ENCODE measurements around the gene NF2.

Gene NF2

DNA sequence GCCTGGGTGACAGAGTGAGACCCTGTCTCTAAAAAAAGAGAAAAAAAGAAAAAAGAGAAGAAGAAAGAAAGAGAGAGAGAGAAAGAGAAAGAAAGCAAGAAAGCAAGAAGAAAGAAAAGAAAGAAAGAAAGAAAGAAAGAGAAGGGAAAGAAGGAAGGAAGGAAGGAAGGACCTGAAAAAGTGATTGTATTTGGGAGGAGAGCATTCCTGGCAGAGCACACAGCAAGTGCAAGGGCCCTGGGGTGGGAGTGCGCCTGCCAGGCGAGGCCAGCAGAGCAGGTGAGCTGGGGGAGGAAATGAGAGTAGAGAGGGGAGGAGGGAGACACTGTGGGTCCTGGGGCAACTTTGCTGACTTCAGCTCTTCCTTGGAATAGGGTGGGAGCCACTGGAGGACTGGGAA lies 108.7 kb downstream of the NF2 start:
- Mint-ChIP-seq H3K4me1 (no peaks in the 10 kb centered on the region), H3K9me3 (no peaks in the 10 kb centered on the region), H3K36me3 (peaks cover 2% of the 10 kb centered on the region), H3K4me3 (no peak overlapping the region), H3K27me3 (peaks cover 9% of the 10 kb centered on the region), H3K27ac (no peak overlapping the region)

- peaks cover 2% of the 10 kb centered on the region for H3K36me3 Mint-ChIP-seq
- no peak overlapping the region for H3K27ac Mint-ChIP-seq
- peaks cover 16% of the 10 kb centered on the region for H3K27me3 Mint-ChIP-seq
- H3K4me1 Mint-ChIP-seq = no peaks in the 10 kb centered on the region
- no peaks in the 10 kb centered on the region for H3K9me3 Mint-ChIP-seq
- H3K4me3 Mint-ChIP-seq = no peak overlapping the region
Measured at GRCh38 chr22:29713156-29713727, 109.8 kb downstream of the NF2 start.

GRCh38 chr22:29715240-29715639 lies 111.8 kb downstream of the NF2 start:
- Mint-ChIP-seq H3K27ac (no peak overlapping the region), H3K4me3 (no peak overlapping the region), H3K27me3 (peaks cover 28% of the 10 kb centered on the region), H3K9me3 (no peaks in the 10 kb centered on the region), H3K36me3 (peaks cover 2% of the 10 kb centered on the region), H3K4me1 (no peaks in the 10 kb centered on the region)

DNA sequence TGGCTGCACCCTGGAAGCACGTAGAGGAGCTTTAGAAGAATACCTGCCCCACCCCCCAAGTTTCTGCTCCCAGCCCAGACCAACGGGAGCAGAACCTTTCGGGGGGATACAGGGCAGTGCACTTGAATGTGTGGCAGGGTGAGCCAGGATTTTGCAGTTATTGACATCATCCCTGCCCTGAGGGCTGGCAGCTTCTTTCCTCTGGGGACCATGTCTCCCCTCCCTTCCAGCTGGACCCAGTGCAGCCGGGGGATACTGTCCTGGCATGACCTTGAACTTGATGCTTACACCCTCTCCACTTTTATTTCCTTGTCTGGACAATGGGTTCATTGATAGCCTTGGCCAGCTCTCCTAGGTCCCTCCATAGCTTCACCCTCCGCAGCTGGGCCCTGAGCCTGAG lies 112.3 kb downstream of the NF2 start:
- Mint-ChIP-seq H3K4me1 (no peaks in the 10 kb centered on the region), H3K27me3 (peaks cover 28% of the 10 kb centered on the region), H3K9me3 (no peaks in the 10 kb centered on the region), H3K27ac (no peak overlapping the region), H3K4me3 (no peak overlapping the region), H3K36me3 (peaks cover 2% of the 10 kb centered on the region)

GRCh38 chr22:29716814-29717545 lies 113.5 kb downstream of the NF2 start:
- Mint-ChIP-seq H3K27me3 (peaks cover 30% of the 10 kb centered on the region), H3K4me3 (no peak overlapping the region), H3K27ac (no peak overlapping the region)

DNA sequence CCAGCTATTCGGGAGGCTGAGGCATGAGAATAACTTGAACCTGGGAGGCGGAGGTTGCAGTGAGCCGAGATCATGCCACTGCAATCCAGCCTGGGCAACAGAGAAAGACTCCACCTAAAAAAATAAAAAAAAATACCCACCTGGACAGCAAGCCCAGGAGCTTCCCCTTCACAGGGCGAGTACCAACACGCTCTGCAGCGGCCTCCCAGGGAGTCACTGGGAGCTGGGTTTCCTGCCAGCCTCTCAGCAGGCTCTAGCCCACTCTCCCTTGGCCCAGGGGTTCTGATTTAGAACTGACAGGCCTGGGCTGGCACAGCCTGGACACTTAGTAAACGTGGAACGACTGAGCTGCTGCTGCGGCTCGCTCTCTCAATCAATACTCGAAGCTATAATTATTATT lies 114.4 kb downstream of the NF2 start:
- H3K27me3 Mint-ChIP-seq = peaks cover 30% of the 10 kb centered on the region
- no peak overlapping the region for H3K4me3 Mint-ChIP-seq
- H3K4me1 Mint-ChIP-seq = no peaks in the 10 kb centered on the region
- no peak overlapping the region for H3K27ac Mint-ChIP-seq
- no peaks in the 10 kb centered on the region for H3K9me3 Mint-ChIP-seq
- peaks cover 2% of the 10 kb centered on the region for H3K36me3 Mint-ChIP-seq

More at GRCh38 chr22:29716814-29717545, 113.5 kb downstream of the NF2 start:
- no peaks in the 10 kb centered on the region for H3K9me3 Mint-ChIP-seq
- H3K4me1 Mint-ChIP-seq = no peaks in the 10 kb centered on the region
- H3K36me3 Mint-ChIP-seq = peaks cover 2% of the 10 kb centered on the region

- H3K27me3 Mint-ChIP-seq = peaks cover 30% of the 10 kb centered on the region
- peaks cover 2% of the 10 kb centered on the region for H3K36me3 Mint-ChIP-seq
- H3K9me3 Mint-ChIP-seq = no peaks in the 10 kb centered on the region
- H3K4me1 Mint-ChIP-seq = no peaks in the 10 kb centered on the region
- no peak overlapping the region for H3K27ac Mint-ChIP-seq
- peak overlapping the region; percentile 19 for H3K4me3 Mint-ChIP-seq
Measured at GRCh38 chr22:29718949-29719898, 115.8 kb downstream of the NF2 start.

GRCh38 chr22:29719899-29720645 lies 116.6 kb downstream of the NF2 start, which contains the start of gene CABP7:
Gene CABP7 (plus strand): TSS chr22:29720003. CDS start chr22:29720425, 422 bp downstream.
- peaks cover 30% of the 10 kb centered on the region for H3K27me3 Mint-ChIP-seq
- peak within 1 kb of the TSS; percentile 19 for H3K4me3 Mint-ChIP-seq
- H3K9me3 Mint-ChIP-seq = no peaks in the 10 kb centered on the region
- no peaks in the 10 kb centered on the region for H3K4me1 Mint-ChIP-seq
- peaks cover 2% of the 10 kb centered on the region for H3K36me3 Mint-ChIP-seq
- no peak within 1 kb of the TSS for H3K27ac Mint-ChIP-seq

GRCh38 chr22:29720811-29721323 lies 117.4 kb downstream of the NF2 start:
- H3K27me3 Mint-ChIP-seq = peaks cover 30% of the 10 kb centered on the region
- H3K9me3 Mint-ChIP-seq = no peaks in the 10 kb centered on the region
- H3K36me3 Mint-ChIP-seq = peaks cover 2% of the 10 kb centered on the region
- no peaks in the 10 kb centered on the region for H3K4me1 Mint-ChIP-seq
- H3K27ac Mint-ChIP-seq = no peak overlapping the region
- no peak overlapping the region for H3K4me3 Mint-ChIP-seq

GRCh38 chr22:29722151-29722550 lies 118.7 kb downstream of the NF2 start:
- H3K27ac Mint-ChIP-seq = no peak overlapping the region
- peaks cover 20% of the 10 kb centered on the region for H3K27me3 Mint-ChIP-seq
- H3K4me1 Mint-ChIP-seq = no peaks in the 10 kb centered on the region
- no peak overlapping the region for H3K4me3 Mint-ChIP-seq
- no peaks in the 10 kb centered on the region for H3K36me3 Mint-ChIP-seq
- no peaks in the 10 kb centered on the region for H3K9me3 Mint-ChIP-seq

DNA sequence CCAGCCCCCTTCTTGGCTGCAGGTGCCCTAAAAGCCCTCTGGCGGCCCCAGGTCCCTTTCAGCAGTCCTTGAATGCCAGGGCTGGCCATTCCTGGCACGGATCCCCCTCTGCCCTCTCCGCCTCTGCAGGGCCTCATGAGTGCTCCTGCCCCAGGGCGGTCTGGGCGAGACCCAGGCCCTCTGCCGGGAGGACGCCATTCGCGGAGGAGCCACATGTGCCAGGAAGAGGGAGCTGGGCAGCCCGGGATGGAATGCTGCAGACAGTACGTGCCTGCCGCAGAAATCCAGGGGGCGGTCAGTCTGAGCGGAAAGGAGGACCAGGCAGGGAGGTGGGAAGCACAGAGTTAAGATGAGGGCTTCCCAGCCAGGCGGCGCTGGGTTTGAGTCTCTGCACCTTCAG lies 119.2 kb downstream of the NF2 start:
- Mint-ChIP-seq H3K27ac (no peak overlapping the region), H3K4me3 (no peak overlapping the region), H3K9me3 (no peaks in the 10 kb centered on the region), H3K36me3 (no peaks in the 10 kb centered on the region), H3K4me1 (no peaks in the 10 kb centered on the region), H3K27me3 (peaks cover 16% of the 10 kb centered on the region)

DNA sequence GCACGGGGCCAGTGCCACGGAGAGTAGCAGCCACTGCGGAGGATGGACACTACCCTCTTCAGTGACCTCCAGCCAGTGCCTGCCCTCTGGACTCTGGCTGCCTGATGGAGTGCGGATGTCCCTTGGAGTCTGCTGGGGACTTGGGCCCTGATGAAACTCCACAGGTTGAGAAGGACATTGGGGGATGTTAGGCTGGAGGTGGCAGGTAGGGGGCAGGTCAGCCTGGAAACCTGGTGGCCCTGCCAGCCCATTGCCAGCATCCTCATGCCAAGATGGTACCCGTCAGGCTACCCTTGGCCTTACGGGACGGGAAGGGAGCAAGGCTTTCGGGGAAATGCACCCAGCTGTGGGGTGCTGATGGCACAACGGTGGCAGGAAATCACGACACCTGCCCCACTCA lies 120.3 kb downstream of the NF2 start:
- Mint-ChIP-seq H3K36me3 (no peaks in the 10 kb centered on the region), H3K4me3 (no peak overlapping the region), H3K27me3 (peaks cover 9% of the 10 kb centered on the region), H3K27ac (no peak overlapping the region), H3K4me1 (no peaks in the 10 kb centered on the region), H3K9me3 (no peaks in the 10 kb centered on the region)

DNA sequence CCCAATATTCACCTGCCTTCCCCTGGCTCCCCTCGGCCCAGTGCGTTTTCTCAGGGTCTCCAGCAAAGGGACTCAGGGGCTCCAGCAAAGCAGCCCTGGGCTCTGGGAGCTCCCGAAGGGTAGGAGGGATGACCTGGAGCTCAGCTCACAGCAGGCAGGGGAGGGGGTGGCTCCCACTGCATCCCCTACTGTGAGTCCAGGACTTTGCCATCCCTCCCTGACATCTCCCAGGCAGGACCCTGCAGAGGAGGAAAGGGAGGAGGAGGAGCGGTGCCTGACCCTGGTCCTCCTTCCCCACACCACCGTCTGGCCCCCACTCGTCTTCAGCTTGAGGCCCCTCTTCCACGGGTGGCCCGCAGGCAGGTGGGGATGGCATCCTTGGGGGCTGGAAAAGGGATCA lies 121.4 kb downstream of the NF2 start:
- no peak overlapping the region for H3K4me3 Mint-ChIP-seq
- H3K36me3 Mint-ChIP-seq = no peaks in the 10 kb centered on the region
- H3K27me3 Mint-ChIP-seq = peaks cover 2% of the 10 kb centered on the region
- H3K4me1 Mint-ChIP-seq = no peaks in the 10 kb centered on the region
- H3K27ac Mint-ChIP-seq = no peak overlapping the region
- no peaks in the 10 kb centered on the region for H3K9me3 Mint-ChIP-seq

GRCh38 chr22:29726106-29726505 lies 122.7 kb downstream of the NF2 start:
- Mint-ChIP-seq H3K4me3 (no peak overlapping the region), H3K36me3 (no peaks in the 10 kb centered on the region), H3K9me3 (no peaks in the 10 kb centered on the region), H3K4me1 (no peaks in the 10 kb centered on the region), H3K27ac (no peak overlapping the region), H3K27me3 (peaks cover 2% of the 10 kb centered on the region)

GRCh38 chr22:29726512-29727130 lies 123.2 kb downstream of the NF2 start:
- Mint-ChIP-seq H3K4me3 (no peak overlapping the region), H3K36me3 (no peaks in the 10 kb centered on the region), H3K27ac (no peak overlapping the region), H3K4me1 (no peaks in the 10 kb centered on the region), H3K9me3 (no peaks in the 10 kb centered on the region), H3K27me3 (no peaks in the 10 kb centered on the region)
